WTC11 (cell line): Measurements from ENCODE around the gene ORM1. TPM values are rescaled to one million over a fixed set of nuclear protein-coding genes. Genes with fewer than 3 reads are reported as not detected.
A peak's percentile ranks its signal among the peaks of the same experiment; 100 is the strongest.

Experiments
- ATAC-seq: fragments of 200-7000 bp; cut with Tn5 transposase; 2 replicates; pipeline ENCODE4 v1.10.0; 2021; ENCODE audit warnings: mild to moderate bottlenecking, moderate library complexity
- CTCF ChIA-PET: fragments of 300-600 bp; sonication (Branson Sonifier 250); formaldehyde crosslinking; loops from one replicate; lab custom pipeline; 2021; ENCODE audit warnings: antibody characterized with exemption; lab: Charles Lee
- POLR2A ChIA-PET: fragments of 350-600 bp; sonication (Branson Sonifier 250); formaldehyde crosslinking; loops from one replicate; lab custom pipeline; 2021; ENCODE audit warnings: antibody characterized with exemption; lab: Charles Lee
- DNase-seq: peaks from one replicate; pipeline ENCODE4 v3.0.0; 2021; ENCODE audit warnings: low spot score
- H3K27ac Mint-ChIP-seq: 2 replicates; pipeline ENCODE4 v1.8.0; 2021; ENCODE audit warnings: mixed read lengths
- H3K27me3 Mint-ChIP-seq: 2 replicates; pipeline ENCODE4 v1.8.0; 2021; ENCODE audit warnings: low read depth, mild to moderate bottlenecking, moderate library complexity, mixed read lengths
- H3K36me3 Mint-ChIP-seq: 2 replicates; pipeline ENCODE4 v1.8.0; 2021; ENCODE audit warnings: mixed read lengths
- H3K4me1 Mint-ChIP-seq: 2 replicates; pipeline ENCODE4 v1.8.0; 2022; ENCODE audit warnings: mixed read lengths
- H3K4me3 Mint-ChIP-seq: 2 replicates; pipeline ENCODE4 v1.8.0; 2021; ENCODE audit warnings: mild to moderate bottlenecking, moderate library complexity, mixed read lengths
- H3K9me3 Mint-ChIP-seq: 2 replicates; pipeline ENCODE4 v1.8.0; 2021; ENCODE audit warnings: mixed read lengths
- ATF2 ChIP-seq: sonication (generic); formaldehyde crosslinking; IDR thresholded peaks from 2 replicates; pipeline ENCODE4 v1.8.1; 2022; ENCODE audit warnings: low read depth, missing genetic modification reagents, borderline replicate concordance
- CREM ChIP-seq: sonication (generic); formaldehyde crosslinking; IDR thresholded peaks from 2 replicates; pipeline ENCODE4 v1.8.1; 2022; ENCODE audit warnings: mild to moderate bottlenecking, missing genetic modification reagents, moderate library complexity
- FOXJ3 ChIP-seq: sonication (generic); formaldehyde crosslinking; IDR thresholded peaks from 2 replicates; pipeline ENCODE4 v1.9.0; 2021; ENCODE audit warnings: missing genetic modification reagents, mild to moderate bottlenecking, borderline replicate concordance
- GABPB1 ChIP-seq: sonication (generic); formaldehyde crosslinking; IDR thresholded peaks from 2 replicates; pipeline ENCODE4 v1.8.1; 2023; ENCODE audit warnings: mild to moderate bottlenecking, missing genetic modification reagents
- MAX ChIP-seq: sonication (generic); formaldehyde crosslinking; IDR thresholded peaks from 2 replicates; pipeline ENCODE4 v1.8.0; 2022; ENCODE audit warnings: mild to moderate bottlenecking, missing genetic modification reagents
- MLX ChIP-seq: sonication (generic); formaldehyde crosslinking; IDR thresholded peaks from 2 replicates; pipeline ENCODE4 v1.8.1; 2023; ENCODE audit warnings: mild to moderate bottlenecking, missing genetic modification reagents, moderate library complexity
- NFE2L1 ChIP-seq: sonication (generic); formaldehyde crosslinking; IDR thresholded peaks from 2 replicates; pipeline ENCODE4 v1.8.1; 2023; ENCODE audit warnings: missing genetic modification reagents
- NR1H2 ChIP-seq: sonication (generic); formaldehyde crosslinking; IDR thresholded peaks from 2 replicates; pipeline ENCODE4 v1.9.0; 2021; ENCODE audit warnings: mild to moderate bottlenecking, moderate library complexity, missing genetic modification reagents
- RORB ChIP-seq: fragments of 250-450 bp; sonication (Bioruptor Pico); IDR thresholded peaks from 2 replicates; pipeline ENCODE4 v1.9.0; 2021; ENCODE audit warnings: mild to moderate bottlenecking
- SOX15 ChIP-seq: fragments of 250-450 bp; sonication (Bioruptor Pico); IDR thresholded peaks from 2 replicates; pipeline ENCODE4 v1.9.0; 2021; ENCODE audit warnings: mild to moderate bottlenecking
- SP1 ChIP-seq: sonication (generic); formaldehyde crosslinking; conservative IDR thresholded peaks from 2 replicates; pipeline ENCODE4 v1.8.1; 2022; ENCODE audit warnings: missing genetic modification reagents
- ZNF232 ChIP-seq: sonication (generic); formaldehyde crosslinking; IDR thresholded peaks from 2 replicates; pipeline ENCODE4 v1.8.0; 2022; ENCODE audit warnings: mild to moderate bottlenecking, missing genetic modification reagents
- ZNF281 ChIP-seq: sonication (generic); formaldehyde crosslinking; IDR thresholded peaks from 2 replicates; pipeline ENCODE4 v1.8.0; 2023; ENCODE audit warnings: mild to moderate bottlenecking, missing genetic modification reagents
- ZNF317 ChIP-seq: sonication (generic); formaldehyde crosslinking; IDR thresholded peaks from 2 replicates; pipeline ENCODE4 v1.8.1; 2023; ENCODE audit warnings: low read depth, mild to moderate bottlenecking, moderate library complexity, missing genetic modification reagents, borderline replicate concordance
- ZSCAN18 ChIP-seq: fragments of 250-450 bp; sonication (Bioruptor Pico); IDR thresholded peaks from 2 replicates; pipeline ENCODE4 v2.1.2; 2022; ENCODE audit warnings: mild to moderate bottlenecking, moderate library complexity
- total RNA-seq: library from RNA; stranded (reverse); gene quantifications from 3 replicates; pipeline ENCODE4 v1.2.3, GENCODE V29; 2021
- TF ChIP-seq, protein P1 (sequence below): sonication (generic); formaldehyde crosslinking; IDR thresholded peaks from 2 replicates; pipeline ENCODE4 v1.8.1; 2023; ENCODE audit warnings: mild to moderate bottlenecking, missing genetic modification reagents, moderate library complexity
- TF ChIP-seq, protein P2 (sequence below): sonication (generic); formaldehyde crosslinking; IDR thresholded peaks from 2 replicates; pipeline ENCODE4 v1.8.0; 2022; ENCODE audit warnings: mild to moderate bottlenecking, missing genetic modification reagents
- TF ChIP-seq, protein P3 (sequence below): fragments of 250-450 bp; sonication (Bioruptor Pico); IDR thresholded peaks from 2 replicates; pipeline ENCODE4 v1.9.0; 2021; ENCODE audit warnings: mild to moderate bottlenecking
- TF ChIP-seq, protein P4 (sequence below): fragments of 250-450 bp; sonication (Bioruptor Pico); IDR thresholded peaks from 2 replicates; pipeline ENCODE4 v1.9.0; 2021; ENCODE audit warnings: mild to moderate bottlenecking

The ORM1 gene
- total RNA-seq, 1 experiment from 2014 or later = 3.9 TPM

DNA sequence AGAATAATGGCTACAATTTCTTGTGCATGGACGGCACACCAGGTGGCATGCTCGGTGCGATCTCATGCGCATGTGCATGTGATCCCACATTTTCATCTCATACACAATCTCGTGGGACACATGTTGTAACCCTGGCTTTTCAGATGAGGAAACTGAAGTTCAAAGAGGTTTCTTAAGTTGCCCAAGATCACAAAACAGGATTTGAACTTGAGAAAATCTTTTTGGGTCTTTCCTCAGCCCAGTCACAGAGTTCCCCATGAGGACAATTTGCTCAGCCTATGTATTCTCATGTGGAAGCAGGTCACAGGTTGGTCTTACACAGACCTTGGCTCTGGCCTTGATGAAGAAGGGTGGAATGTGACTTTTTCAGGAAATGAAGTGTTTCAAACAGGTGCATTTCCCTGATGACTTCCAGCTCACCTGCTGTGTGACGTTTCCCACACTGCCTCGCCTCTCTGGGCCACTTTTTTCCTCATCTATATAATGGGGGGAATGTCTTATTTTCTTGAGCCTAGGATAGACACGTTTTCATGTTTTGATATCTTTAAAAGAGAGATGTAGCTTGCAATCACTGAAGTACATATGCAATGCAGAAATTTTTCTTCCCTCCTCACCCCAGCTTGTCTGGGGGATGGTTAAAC, 7.1 kb upstream of the ORM1 start (continued):
- TF ChIP-seq, protein P1, sequence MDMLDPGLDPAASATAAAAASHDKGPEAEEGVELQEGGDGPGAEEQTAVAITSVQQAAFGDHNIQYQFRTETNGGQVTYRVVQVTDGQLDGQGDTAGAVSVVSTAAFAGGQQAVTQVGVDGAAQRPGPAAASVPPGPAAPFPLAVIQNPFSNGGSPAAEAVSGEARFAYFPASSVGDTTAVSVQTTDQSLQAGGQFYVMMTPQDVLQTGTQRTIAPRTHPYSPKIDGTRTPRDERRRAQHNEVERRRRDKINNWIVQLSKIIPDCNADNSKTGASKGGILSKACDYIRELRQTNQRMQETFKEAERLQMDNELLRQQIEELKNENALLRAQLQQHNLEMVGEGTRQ (CRISPR knock-in tag) = no peak
- TF ChIP-seq, protein P2, sequence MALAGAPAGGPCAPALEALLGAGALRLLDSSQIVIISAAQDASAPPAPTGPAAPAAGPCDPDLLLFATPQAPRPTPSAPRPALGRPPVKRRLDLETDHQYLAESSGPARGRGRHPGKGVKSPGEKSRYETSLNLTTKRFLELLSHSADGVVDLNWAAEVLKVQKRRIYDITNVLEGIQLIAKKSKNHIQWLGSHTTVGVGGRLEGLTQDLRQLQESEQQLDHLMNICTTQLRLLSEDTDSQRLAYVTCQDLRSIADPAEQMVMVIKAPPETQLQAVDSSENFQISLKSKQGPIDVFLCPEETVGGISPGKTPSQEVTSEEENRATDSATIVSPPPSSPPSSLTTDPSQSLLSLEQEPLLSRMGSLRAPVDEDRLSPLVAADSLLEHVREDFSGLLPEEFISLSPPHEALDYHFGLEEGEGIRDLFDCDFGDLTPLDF = no peak
- TF ChIP-seq SOX15 (CRISPR knock-in tag) (no peak), ZNF232 (CRISPR knock-in tag) (no peak), ZNF281 (CRISPR knock-in tag) (no peak), RORB (no peak), MLX (CRISPR knock-in tag) (no peak)

GRCh38 chr9:114316605-114317230, 6.2 kb upstream of the ORM1 start:
- 0 out of 2 replicates have a peak, but pooled peaks cover 3% of the 10 kb centered on the region for H3K4me1 Mint-ChIP-seq
- ChIA-PET CTCF (interaction anchor here (0.6 to 2.1 kb wide), 10 partner anchors 22 to 234 kb away, joined by 3 to 7 read pairs (median 4); partner anchors contain the start of gene COL27A1), POLR2A (no interaction called here)
- peaks cover 5% of the 10 kb centered on the region; the same call in 1 of the 2 replicates for H3K9me3 Mint-ChIP-seq
- H3K36me3 Mint-ChIP-seq = no peaks in the 10 kb centered on the region
- no peak overlapping the region for H3K27ac Mint-ChIP-seq
- peaks cover 5% of the 10 kb centered on the region for H3K27me3 Mint-ChIP-seq
- no peak overlapping the region for H3K4me3 Mint-ChIP-seq
- DNase-seq (no peak), ATAC-seq (peak; percentile 59)
- TF ChIP-seq ATF2 = no peak
- no peak for TF ChIP-seq FOXJ3 (CRISPR knock-in tag)

DNA sequence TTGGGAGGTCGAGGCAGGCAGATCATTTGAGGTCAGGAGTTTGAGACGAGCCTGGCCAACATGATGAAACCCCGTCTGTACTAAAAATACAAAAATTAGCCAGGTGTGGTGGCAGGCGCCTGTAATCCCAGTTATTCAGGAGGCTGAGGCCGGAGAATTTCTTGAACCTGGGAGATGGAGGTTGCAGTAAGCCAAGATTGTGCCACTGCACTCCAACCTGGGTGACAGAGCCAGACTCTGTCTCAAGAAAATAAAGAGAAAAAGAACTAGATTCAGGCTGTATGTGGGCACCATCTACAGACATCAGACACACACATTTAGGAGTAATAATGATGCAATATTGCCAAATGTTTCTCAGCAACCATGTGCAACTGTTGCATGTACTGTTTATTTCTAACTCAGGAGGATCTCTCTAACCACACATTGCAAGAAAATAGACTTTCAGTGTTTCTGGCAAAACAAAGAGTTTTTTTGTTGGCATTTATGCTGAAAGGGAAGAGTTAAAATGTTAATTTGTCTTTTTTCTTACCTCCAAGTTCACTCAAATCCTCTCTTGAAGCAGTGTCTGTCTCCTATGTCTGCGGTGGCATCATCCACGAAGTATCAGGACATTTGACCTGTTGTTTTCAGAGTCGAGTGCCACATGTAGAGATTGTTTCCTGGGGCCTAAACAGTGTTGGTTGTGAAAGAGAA, 5.1 kb upstream of the ORM1 start:
- peaks cover 5% of the 10 kb centered on the region for H3K27me3 Mint-ChIP-seq
- peaks cover 5% of the 10 kb centered on the region; the same call in 1 of the 2 replicates for H3K9me3 Mint-ChIP-seq
- ATAC-seq (no peak), DNase-seq (no peak)
- H3K36me3 Mint-ChIP-seq = no peaks in the 10 kb centered on the region
- H3K4me3 Mint-ChIP-seq = no peak overlapping the region
- 0 out of 2 replicates have a peak, but pooled peaks cover 3% of the 10 kb centered on the region for H3K4me1 Mint-ChIP-seq
- CTCF ChIA-PET = interaction anchor here (0.9 to 2.1 kb wide), 6 partner anchors 27 to 235 kb away, joined by 3 to 7 read pairs (median 4); partner anchors contain the start of gene COL27A1
- H3K27ac Mint-ChIP-seq = no peak overlapping the region
- POLR2A ChIA-PET = no interaction called here
- TF ChIP-seq, protein P3, sequence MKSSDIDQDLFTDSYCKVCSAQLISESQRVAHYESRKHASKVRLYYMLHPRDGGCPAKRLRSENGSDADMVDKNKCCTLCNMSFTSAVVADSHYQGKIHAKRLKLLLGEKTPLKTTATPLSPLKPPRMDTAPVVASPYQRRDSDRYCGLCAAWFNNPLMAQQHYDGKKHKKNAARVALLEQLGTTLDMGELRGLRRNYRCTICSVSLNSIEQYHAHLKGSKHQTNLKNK (CRISPR knock-in tag) = no peak
- no peak for TF ChIP-seq CREM (CRISPR knock-in tag)
- TF ChIP-seq NFE2L1 (CRISPR knock-in tag) = no peak
- TF ChIP-seq ZSCAN18 (CRISPR knock-in tag) = no peak
- TF ChIP-seq NR1H2 (CRISPR knock-in tag) = no peak
- TF ChIP-seq SP1 = no peak
- TF ChIP-seq ZNF317 (CRISPR knock-in tag) = no peak
- TF ChIP-seq GABPB1 (CRISPR knock-in tag) = peak; percentile 99
- peak; percentile 40; the same call in 1 of the 2 replicates for TF ChIP-seq MAX
- TF ChIP-seq, protein P4, sequence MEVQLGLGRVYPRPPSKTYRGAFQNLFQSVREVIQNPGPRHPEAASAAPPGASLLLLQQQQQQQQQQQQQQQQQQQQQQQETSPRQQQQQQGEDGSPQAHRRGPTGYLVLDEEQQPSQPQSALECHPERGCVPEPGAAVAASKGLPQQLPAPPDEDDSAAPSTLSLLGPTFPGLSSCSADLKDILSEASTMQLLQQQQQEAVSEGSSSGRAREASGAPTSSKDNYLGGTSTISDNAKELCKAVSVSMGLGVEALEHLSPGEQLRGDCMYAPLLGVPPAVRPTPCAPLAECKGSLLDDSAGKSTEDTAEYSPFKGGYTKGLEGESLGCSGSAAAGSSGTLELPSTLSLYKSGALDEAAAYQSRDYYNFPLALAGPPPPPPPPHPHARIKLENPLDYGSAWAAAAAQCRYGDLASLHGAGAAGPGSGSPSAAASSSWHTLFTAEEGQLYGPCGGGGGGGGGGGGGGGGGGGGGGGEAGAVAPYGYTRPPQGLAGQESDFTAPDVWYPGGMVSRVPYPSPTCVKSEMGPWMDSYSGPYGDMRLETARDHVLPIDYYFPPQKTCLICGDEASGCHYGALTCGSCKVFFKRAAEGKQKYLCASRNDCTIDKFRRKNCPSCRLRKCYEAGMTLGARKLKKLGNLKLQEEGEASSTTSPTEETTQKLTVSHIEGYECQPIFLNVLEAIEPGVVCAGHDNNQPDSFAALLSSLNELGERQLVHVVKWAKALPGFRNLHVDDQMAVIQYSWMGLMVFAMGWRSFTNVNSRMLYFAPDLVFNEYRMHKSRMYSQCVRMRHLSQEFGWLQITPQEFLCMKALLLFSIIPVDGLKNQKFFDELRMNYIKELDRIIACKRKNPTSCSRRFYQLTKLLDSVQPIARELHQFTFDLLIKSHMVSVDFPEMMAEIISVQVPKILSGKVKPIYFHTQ (CRISPR knock-in tag) = no peak
